Keratinocyte (primary cell): ENCODE results near the gene MUC4.

Experiments used
- CTCF ChIP-seq, 3 experiments: IDR thresholded peaks in 1 of 3; conservative IDR thresholded peaks in 1 of 3; optimal IDR thresholded peaks in 1 of 3; 2 replicates in 2 of 3; 3 replicates in 1 of 3; pipeline versions ENCODE3 to v1.5.1; 2011; ENCODE audit warnings: low read length in 3 of 3, mild to moderate bottlenecking in 3 of 3, moderate library complexity in 2 of 3, control low read depth in 1 of 3, inconsistent platforms in 1 of 3; ENCODE audit not compliant: insufficient read depth in 2 of 3; ENCODE audit errors: extremely low read depth in 1 of 3
- EZH2 ChIP-seq: IDR thresholded peaks from one replicate; pipeline ENCODE4 v1.6.1; 2012; ENCODE audit warnings: inconsistent platforms, mild to moderate bottlenecking, low read length, moderate library complexity

GRCh38 chr3:195838714-195839113 is 27.0 kb upstream of the MUC4 start:
- TF ChIP-seq CTCF (optimal IDR thresholded peaks at IDR 0.05 in 1 of 3, IDR thresholded peaks at IDR 0.05 in 1 of 3, conservative IDR thresholded peaks at IDR 0.05 in 1 of 3; ENCODE audit: extremely low read depth in 1 of 3, insufficient read depth in 2 of 3, low read length in 3 of 3) (no peak), EZH2 (no peak)
